ENCODE data around the gene POLK.

Gene POLK

DNA sequence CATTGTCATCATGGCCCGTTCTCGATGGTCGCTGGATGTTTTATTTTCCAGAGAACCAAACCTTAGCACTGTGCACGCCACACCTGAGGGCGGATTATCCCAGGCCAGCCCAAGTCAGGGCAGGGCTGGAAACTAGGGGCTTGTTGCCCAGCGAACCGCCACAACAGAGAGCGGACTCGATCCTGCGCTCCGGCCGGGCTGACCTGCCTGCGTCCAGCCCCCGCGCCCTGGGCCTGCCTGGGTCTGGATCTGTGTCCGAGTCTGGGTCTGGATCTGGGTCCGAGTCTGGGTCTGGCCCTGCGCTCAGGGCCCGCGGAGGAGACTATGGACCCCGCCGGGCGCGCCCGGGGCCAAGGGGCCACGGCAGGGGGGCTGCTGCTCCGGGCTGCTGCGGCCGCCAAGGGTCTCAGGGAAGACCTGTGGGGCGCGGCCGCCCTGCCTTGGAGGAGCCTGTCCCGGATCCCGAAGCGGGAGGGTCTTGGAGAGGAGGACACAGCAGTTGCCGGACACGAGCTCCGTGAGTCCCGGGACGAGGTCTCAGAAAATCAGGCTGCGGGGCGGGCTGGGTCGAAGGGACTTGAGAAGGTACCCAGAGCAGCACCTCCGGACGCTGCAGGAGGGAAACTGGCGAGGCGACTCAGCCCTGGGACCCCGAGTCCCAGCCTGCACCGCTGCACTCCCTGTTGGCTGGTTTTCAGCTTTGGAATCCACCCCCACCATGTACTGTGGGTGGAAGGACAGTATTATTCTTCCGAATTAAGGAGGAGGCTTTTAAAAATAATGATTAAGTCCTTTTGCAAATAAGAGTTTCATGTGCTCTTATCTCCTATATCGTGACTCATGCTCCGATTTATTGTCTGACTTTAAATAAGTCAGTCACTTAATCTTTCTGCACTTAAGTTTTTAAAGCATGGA lies 99.9 kb downstream of the POLK start, which contains the start of gene ANKDD1B:
TSS of gene ANKDD1B (plus strand) at position 143 of the 915 bp plus-strand sequence. CDS start at position 325, 182 bp downstream.
- DNase-seq = no peak

DNA sequence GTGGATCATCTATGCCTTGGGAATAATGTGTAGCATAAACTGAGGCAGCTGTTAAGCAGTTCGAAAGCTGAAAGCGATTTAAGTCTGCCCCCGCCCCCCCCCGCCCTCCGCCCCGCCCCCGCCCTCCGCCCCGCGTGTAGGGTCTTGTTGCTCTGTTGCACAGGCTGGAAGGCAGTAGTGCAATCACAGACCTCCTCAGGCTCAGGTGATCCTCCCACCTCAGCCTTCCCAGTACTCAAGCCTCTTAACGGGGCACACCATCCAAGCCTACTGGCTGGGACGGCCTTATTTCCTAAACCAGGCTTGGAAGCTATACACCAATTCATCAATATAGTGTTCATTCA lies 100.5 kb downstream of the POLK start:
- DNase-seq = no peak

DNA sequence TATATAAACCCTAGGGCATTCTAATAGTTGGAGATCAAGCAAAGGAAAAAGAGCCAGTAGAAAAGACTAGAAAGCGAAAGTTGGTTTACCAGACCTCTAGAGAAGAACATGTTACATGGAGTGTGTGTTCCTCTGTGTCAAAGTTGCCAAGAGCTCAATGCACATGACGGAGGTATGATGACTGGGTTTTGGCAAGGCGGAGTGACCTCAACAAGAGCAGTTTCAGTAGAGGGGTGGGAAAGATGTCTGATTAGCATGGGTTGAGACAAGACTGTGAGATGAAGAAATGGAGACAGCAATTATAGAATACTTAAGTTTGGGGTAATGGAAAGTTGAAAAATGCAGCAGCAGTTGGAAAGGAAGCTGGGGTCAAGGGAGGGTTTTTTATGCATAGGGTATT lies 101.2 kb downstream of the POLK start:
- DNase-seq = no peak

DNA sequence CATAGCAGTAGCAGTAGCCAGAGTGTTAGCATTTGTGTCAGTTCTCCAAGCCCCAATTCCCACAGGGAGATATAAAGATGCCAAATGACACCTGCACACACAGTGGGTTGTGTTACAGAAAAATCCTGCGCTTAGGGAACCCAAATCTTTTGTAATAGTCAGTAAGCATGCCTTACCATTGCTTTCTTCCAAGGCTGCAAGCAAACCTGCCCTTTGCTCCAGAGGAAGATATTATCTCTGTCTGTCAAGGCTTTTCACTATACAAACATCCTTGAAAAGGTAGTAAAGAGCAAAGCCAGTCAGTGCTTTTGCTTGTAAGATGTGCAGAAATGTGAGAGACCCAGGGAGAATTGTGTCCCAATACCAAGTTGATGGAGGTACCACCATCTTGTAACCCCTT lies 102.5 kb downstream of the POLK start:
- DNase-seq = no peak

DNA sequence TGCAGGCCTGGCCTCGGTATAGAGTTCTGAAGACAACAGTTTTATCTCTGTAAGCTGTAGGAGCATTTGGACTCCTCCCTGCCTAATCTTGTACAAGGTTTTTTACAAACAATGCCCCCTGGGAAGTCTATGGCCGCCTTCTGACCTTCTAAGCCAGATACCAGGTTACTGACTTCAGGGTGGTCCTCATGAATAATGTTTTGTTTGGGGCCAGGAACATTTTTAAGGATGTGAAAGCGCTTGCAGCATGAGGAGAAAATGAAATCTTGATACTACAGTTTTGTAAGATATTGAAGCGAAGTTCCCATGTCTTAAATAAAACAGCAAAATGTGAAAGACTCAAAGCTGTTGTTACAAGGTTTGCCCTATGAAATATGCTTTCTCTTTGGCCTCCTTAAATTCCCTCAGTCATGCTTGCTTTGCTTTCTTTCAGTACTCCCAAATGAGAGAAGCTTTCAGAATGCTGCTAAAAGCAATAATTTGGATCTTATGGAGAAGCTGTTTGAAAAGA lies 104.7 kb downstream of the POLK start:
- no peak for DNase-seq

DNA sequence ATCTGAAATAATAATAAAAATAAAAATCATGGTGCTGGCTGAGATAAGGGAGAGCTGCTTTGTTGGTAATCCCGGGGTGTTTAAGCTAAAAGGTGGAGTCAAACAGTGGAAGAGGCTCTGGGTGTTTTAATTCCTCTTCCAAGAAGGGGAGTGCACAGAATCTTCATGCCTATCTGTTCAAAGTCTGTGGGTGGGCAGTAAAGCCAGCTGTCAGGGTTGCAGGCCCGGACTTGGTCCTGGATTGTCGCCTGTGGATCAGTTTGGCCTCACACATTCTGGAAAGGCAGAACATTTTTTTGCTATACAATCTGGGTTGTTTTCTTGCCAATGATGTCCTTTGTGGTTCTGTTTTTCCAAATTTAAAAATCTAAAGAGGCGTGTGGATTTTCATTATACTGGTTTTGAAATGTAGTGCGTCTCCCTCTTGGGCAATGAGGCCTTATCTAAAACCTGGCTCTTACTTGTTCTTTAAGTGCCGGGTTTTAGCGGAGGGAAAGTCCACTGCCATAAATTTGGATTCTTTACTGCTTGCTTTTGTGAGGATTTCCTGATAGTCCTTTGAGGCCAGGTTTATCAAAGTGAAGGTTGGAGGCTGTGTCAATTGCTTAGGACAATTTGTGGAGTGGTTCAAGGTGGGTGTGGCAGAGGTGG lies 105.4 kb downstream of the POLK start:
- no peak for DNase-seq

DNA sequence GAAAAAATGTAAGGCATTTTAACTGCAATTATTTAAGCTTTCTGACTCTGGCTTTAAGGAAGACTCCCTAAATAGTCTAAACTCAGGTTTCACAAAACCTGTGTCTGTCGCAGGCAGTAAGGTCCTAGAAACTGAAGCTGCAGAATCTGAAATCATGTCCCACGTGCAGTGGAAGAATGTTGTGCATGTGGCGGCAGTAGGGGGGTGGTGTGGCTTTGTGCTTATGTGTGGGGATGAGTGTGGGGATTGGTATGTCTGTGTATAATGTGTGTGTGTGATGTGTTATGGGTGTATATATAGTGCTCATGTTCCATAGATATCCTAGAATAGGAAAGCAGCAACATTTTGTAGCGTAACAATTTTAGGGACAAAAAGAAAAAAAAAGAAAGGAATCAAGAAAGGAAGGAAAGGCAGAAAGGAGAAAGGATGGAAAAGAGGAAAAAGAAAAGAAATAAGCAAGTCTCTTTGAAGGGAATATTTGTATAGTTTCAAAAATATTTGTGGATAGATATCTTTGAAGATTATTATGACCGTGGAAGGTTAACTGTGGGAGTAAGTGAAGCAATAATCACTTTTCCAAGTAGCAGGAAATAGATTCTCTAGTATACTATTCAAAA lies 106.2 kb downstream of the POLK start:
- no peak for DNase-seq

DNA sequence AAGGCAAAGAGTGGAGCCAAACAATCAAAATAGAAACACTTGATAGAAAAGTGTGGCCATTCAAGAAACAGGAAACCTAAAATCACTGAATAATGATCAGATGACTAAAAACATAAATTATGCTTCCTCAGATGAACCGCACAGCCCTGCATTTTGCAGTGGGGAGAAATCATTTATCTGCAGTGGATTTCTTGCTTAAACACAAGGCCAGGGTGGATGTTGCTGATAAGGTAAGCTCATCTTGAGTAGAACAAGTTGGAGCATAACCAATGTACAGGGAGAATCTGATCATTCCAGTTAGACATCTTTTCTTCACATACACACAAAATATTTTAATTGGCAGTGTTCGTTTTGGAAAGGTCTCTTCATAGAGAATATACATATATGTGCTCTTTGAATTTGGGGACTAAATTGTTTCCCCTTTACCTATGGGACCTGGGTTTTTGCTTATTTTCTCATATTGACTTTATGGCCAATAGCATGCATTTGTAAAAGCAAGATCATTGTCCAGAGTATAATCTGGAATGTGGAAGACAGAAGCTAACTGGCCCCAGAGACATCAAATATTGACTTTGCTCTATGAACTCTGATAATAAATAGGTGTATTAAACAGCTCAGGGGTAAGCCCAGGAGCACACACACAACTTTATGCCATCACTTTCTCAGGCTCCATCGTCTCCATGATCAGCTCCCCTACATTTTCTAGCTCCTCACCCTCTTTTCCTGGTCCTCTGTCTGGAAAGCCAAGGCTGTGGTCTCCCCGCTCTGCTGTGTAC lies 108.7 kb downstream of the POLK start:
- DNase-seq = no peak

DNA sequence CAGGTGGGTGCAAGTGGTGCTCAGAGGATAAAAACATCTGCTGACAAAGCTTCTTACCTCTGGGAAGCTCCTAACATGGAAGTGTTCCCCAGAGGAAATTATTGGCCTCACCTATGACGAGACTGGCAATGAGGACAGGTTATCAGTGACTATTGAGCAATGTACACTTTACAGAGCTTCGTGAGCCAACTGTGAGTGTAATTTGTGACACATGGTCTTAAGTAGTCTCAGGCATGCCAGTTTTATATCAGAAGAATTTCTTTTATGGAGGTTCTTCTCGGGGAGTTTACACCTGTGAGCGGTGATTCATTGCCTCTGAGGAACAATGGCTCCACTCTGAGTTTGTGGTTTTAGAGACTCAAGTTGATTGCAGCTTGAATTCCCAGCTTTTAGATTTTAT lies 110.9 kb downstream of the POLK start:
- DNase-seq = no peak

DNA sequence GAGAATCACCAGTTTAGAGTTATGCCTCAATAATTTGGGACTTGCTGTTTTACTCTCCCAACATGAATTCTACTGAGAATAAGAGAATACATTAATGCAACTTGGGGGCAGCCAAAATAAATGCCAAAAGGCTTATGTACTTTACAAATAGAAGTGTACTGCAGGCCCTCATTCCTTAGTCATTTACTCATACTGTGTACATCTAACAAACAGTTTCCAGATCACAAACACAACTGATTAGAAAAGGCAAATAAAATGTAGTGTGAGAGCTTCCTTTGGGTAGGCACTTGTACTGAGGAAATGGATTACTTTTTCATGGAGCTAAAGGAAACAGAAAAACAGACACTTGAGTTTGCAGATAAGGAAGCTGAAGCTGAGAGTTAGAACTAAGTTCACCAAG lies 112.2 kb downstream of the POLK start:
- no peak for DNase-seq

DNA sequence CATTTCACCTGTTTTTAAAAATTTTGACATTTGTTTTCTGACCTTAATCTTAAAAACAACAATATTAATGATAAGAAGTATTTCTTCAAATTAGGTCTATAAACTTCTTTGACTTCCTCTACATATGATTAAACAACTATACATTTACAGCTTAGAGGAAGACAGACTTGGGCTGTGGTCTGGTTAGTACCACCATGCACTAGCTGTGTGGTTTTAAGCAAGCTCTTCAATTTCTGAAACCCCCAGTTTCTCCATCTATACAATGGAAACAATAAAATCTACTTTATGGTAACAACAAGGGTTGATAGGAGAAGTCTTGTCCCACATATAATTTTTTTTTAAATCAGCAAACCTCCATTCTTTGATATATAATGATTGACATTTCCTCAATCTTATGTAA lies 115.3 kb downstream of the POLK start:
- no peak for DNase-seq

DNA sequence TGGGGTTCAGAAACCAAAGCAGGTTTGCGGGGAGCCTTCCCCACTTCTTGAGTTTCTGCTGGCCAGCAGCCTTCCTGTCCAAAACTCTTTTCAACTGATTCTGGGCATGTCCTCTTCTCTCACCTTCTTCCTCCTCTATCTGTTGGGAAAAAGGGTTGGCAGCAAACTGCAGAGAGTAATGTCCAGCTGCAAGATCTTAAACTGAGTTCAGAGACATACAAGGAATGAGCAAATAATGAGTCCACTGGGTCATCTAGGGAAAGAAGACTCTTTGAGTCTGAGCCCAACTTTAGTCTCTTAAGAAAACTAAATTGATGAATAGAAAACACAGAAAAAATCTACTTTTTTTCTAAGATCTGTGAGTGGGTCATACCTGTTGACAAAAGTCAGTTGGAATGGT lies 116.1 kb downstream of the POLK start:
- no peak for DNase-seq

DNA sequence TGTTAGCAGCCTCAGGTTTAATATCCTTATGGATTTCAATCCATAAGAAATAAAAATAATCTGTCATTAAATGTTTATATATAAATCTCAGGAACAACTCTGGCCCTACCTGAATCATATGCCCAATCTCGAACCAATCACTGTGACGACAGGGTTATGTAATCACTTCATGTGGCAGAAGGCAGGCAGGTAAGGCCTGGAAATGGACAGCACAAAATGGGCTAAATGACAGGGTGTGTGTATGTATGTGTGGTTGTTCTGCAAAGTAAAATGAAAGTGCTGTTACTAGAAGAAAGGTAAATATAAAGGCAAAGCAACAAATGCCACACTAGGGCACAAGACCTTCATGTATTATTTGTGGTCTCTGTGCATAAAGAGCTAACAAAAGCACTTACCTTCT lies 119.2 kb downstream of the POLK start:
- DNase-seq = no peak

DNA sequence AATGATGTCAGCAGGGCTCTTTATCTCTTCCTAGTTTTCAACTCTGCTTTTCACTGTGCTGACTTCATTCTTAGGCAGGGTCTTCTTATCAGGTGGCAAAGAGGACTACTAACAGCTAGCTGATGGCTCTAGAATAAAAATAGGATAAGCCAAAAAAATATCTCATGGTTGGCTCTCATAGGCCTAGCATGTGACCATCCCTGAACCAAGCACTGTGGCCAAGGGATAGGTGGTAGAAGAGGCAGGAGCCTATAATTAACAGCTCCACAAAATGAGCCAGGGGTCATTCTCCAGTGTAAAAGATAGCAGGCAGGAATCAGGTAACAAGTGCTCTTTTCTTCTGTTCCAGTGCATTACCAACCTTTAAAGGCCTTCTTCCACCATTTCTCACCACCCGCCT lies 120.6 kb downstream of the POLK start:
- DNase-seq = no peak

DNA sequence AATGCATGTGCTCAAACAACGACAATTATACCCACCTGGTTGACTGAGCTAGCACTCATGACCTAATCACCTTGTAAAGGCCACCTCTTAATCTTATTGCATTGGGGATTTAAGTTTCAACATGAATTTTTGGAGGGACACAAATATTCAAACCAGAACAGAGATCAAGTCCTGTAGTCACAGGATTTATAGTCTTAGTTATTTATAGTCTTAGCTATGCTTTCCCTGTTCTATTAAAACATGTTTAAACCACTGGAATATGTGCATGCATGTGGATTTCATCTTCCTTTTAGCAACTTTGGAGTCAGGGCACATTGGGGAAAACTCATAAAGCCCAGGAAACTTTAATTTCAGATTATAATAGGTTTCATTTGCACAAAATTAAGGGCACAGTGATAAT lies 126.3 kb downstream of the POLK start:
- no peak for DNase-seq

DNA sequence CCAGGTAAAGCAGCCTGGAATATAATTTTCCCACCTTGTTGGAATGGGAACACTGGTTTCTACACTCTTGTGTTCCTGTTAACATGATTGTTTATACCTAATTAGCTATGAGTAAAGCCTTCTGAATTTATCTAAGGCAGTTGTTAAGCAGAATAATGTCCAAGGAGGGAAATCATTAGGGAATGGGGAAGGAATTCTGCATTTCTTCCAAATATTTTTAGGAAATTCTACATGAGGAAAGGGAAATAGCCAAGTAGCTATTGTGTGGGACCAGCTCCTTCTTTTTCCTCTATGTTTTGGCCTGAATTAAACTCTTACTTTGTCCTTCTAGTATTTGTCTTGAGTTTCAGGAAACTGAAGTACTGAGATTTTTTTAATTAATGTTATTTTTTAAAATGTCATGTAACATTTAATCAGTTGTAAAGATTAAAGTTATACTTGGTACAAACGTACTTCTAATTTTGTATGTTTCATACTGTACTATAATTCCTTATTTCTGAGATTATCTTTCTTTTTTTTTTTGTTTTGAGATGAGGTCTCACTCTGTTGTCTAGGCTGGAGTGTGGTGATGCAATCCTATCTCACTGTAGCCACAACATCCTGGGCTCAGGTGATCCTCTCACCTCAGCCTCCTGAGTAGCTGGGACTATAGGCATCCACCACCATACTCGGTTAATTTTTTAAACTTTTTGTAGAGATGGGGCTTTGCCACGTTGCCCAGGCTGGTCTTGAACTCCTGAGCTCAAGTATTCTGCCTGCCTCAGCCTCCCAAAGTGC lies 128.0 kb downstream of the POLK start:
- DNase-seq = no peak

DNA sequence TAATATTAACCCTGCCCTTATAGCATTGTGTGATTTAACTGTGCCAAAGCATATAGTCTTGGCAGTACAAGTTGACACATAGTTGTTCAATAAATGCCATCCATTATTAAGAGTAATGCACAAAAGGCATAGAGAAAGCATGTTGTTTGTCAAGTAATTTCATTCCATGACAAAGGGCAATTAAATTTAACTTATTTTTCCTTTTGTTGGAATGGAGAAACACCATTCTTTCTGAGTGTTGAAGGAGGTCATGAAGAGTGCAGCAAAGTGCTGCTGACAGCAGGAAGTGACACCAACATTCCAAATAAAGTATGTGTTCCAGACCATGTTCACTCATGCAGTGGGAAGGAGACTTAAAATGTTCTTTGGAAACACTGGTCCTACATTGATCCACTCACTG lies 128.7 kb downstream of the POLK start:
- no peak for DNase-seq

DNA sequence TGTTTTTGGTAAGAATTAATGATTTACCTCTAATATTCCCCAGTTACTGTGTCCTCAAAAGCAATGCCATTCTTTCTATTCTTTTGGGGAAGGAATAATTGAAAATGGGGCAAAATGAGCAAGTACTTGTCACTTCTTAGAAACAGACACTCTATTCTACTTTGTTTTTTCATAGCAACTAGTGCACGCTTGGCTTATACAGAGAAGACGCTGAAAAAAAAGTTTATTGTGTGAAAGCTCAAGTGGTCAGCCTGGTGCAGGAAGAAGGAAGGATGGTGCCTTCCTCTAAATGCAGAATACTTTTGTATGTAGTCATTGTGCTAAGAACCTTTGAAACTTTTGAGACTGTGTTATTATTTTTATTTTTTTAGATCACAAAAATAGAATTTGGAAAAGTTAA lies 129.1 kb downstream of the POLK start:
- no peak for DNase-seq

DNA sequence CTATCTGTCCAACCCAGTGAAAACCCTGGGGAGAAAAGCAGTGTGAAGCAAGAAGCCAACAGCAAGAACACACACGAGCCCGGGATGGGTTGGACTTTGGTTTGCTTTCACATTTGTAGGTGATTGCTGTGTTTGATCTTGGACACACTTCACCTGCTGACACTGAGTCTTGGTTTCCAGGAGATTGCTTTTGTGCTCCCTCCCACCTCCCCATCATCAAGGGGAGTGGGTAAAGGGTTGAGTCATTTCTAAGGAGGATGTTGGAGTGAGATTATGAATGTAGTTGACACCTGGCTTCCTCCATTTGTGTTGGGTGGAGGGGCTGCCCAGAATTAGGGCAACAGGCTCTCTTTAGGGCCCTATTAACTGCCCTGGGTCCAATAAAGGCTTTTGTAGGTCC lies 137.0 kb downstream of the POLK start:
- no peak for DNase-seq
